Activated B cell treated with CpG ODN at 0.5 μM for 24 hours (primary cell): ENCODE results near the gene CD247. TPM values are rescaled to one million over a fixed set of nuclear protein-coding genes. Genes with fewer than 3 reads are reported as not detected.

Experiments used
- ATAC-seq: fragments of 200-7000 bp; cut with Tn5 transposase; one replicate; pipeline ENCODE4 v1.10.0; 2021; ENCODE audit warnings: low read depth, mild to moderate bottlenecking, moderate library complexity
- CTCF ChIA-PET: fragments of 350-600 bp; sonication (Branson Sonifier 250); formaldehyde crosslinking; loops from one replicate; lab custom pipeline; 2021; ENCODE audit warnings: antibody characterized with exemption; lab: Charles Lee
- POLR2A ChIA-PET: fragments of 350-600 bp; sonication (Branson Sonifier 250); formaldehyde crosslinking; loops from one replicate; lab custom pipeline; 2021; ENCODE audit warnings: antibody characterized with exemption; lab: Charles Lee
- DNase-seq: peaks from one replicate; pipeline ENCODE4 v3.0.0; 2022
- H3K27ac Mint-ChIP-seq: one replicate; pipeline ENCODE4 v1.8.0; 2020; ENCODE audit warnings: mixed read lengths
- H3K27me3 Mint-ChIP-seq: one replicate; pipeline ENCODE4 v1.8.0; 2021; ENCODE audit warnings: mixed read lengths
- H3K36me3 Mint-ChIP-seq: one replicate; pipeline ENCODE4 v1.8.0; 2021; ENCODE audit warnings: low read depth, mixed read lengths
- H3K4me1 Mint-ChIP-seq: one replicate; pipeline ENCODE4 v1.8.0; 2021; ENCODE audit warnings: mixed read lengths
- H3K4me3 Mint-ChIP-seq: one replicate; pipeline ENCODE4 v1.8.0; 2020; ENCODE audit warnings: mild to moderate bottlenecking, mixed read lengths
- H3K9me3 Mint-ChIP-seq: one replicate; pipeline ENCODE4 v1.8.0; 2020; ENCODE audit warnings: mixed read lengths
- CTCF ChIP-seq: fragments of 200-600 bp; IDR thresholded peaks from one replicate; pipeline ENCODE4 v1.8.0; 2022; ENCODE audit warnings: antibody characterized with exemption, mild to moderate bottlenecking
- intact Hi-C: fragments of 100-400 bp; cut with micrococcal nuclease; formaldehyde crosslinking; loops from one replicate; pipeline ENCODE4 v1.15.1; 2024
- total RNA-seq: library from RNA; stranded (reverse); gene quantifications from 2 replicates; pipeline ENCODE4 v1.2.3, GENCODE V29; 2022

CD247 gene
- total RNA-seq, 1 donor from 2014 or later = 1.0 TPM

DNA sequence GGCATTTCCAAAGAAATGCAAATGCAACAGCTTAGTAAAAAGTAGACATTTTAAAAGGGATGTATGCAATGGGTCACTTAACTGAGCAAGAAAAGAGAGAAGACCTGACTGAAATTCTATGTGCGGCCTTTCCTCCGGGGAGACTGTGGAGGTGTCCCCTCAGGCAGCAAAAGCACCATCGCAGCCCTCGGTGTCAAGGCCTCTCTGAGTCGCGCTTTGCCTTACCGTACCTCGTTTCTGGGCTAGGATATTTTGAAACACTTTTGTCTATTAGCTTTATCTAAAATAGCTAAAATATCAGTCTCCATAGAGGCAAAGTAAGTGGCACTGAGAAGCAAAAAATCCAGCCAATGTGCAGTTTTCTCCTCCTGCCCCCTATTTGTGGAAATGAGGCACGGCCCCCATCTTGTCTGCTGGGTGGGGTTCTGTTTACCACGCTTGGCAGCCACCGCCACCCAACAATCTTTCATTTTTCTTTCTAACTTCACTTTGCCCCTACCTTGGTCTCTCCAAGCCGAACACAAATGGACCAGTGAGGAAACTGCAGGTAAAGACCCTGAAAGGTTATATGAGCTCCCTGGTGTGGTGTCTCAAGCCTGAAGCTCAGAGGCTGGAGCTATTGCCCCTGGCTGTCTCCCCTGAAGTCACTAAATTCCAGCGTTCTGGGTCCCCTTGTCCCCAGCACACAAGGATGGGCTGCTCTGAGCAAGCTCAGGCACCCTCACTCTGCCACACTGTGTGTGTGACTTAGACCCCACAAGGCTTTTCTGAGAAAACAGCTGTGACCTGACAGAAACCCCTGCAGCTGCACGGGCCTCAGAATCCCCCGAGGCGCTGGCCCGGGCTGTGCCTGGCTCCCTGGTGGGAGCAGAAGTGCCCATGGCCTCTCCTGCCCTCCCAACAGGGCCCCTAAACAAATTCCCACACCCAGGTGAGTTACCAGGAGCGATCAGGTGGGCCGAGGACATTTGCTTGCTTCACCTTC is 1.6 kb downstream of the CD247 start:
- no peaks in the 10 kb centered on the region for H3K4me1 Mint-ChIP-seq
- H3K27ac Mint-ChIP-seq = no peak overlapping the region
- no peak for ATAC-seq
- no peaks in the 10 kb centered on the region for H3K36me3 Mint-ChIP-seq
- no peak overlapping the region for H3K4me3 Mint-ChIP-seq
- no peak for DNase-seq
- CTCF ChIA-PET = interaction anchor here (1.2 kb wide), 1 partner anchor 17 kb away, joined by 4 read pairs; no protein-coding TSS in a partner anchor
- POLR2A ChIA-PET = no interaction called here
- peaks cover 23% of the 10 kb centered on the region for H3K27me3 Mint-ChIP-seq
- TF ChIP-seq CTCF = no peak
- no peaks in the 10 kb centered on the region for H3K9me3 Mint-ChIP-seq
- intact Hi-C loops = no loop called here

GRCh38 chr1:167515893-167516321 is 2.4 kb downstream of the CD247 start:
- intact Hi-C loops = no loop called here
- H3K9me3 Mint-ChIP-seq = no peaks in the 10 kb centered on the region
- H3K27me3 Mint-ChIP-seq = peaks cover 24% of the 10 kb centered on the region
- DNase-seq (no peak), ATAC-seq (no peak)
- TF ChIP-seq CTCF = no peak
- ChIA-PET CTCF (interaction anchor here (1.3 kb wide), 1 partner anchor 20 kb away, joined by 3 read pairs; no protein-coding TSS in a partner anchor), POLR2A (no interaction called here)
- H3K36me3 Mint-ChIP-seq = no peaks in the 10 kb centered on the region
- H3K4me3 Mint-ChIP-seq = no peak overlapping the region
- H3K27ac Mint-ChIP-seq = no peak overlapping the region
- no peaks in the 10 kb centered on the region for H3K4me1 Mint-ChIP-seq

DNA sequence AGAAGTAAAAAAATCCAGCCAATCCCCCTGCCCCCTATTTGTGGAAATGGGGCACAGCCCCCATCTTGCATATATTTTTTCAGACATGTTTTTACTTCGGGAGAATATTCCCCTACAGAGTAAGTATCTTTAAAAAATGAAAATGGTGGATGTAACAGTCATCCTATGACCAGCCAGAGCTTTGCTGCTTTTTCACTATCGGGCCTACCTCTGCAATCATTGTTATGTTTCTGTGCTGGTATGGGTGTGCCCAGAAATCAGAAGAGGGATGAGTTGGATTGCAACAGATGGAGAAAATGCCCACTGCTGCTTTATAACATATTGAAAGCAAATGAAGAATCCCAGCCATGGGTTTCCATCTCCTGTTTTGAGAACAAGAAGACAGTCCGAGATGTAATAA is 2.9 kb downstream of the CD247 start:
- H3K4me1 Mint-ChIP-seq = no peaks in the 10 kb centered on the region
- no peak overlapping the region for H3K4me3 Mint-ChIP-seq
- no peaks in the 10 kb centered on the region for H3K36me3 Mint-ChIP-seq
- no peak for TF ChIP-seq CTCF
- DNase-seq (no peak), ATAC-seq (no peak)
- no peak overlapping the region for H3K27ac Mint-ChIP-seq
- ChIA-PET CTCF (interaction anchor here (1.0 to 1.3 kb wide), 2 partner anchors 19 to 25 kb away, joined by 3 read pairs; no protein-coding TSS in a partner anchor), POLR2A (no interaction called here)
- H3K9me3 Mint-ChIP-seq = no peaks in the 10 kb centered on the region
- H3K27me3 Mint-ChIP-seq = peaks cover 27% of the 10 kb centered on the region
- intact Hi-C loops = no loop called here

GRCh38 chr1:167514288-167514687 is 4.0 kb downstream of the CD247 start:
- no peak for TF ChIP-seq CTCF
- DNase-seq (no peak), ATAC-seq (no peak)
- ChIA-PET CTCF (interaction anchor here (1.0 kb wide), 1 partner anchor 26 kb away, joined by 3 read pairs; no protein-coding TSS in a partner anchor), POLR2A (interaction anchor here (0.7 kb wide), 1 partner anchor 41 kb away, joined by 4 read pairs; no protein-coding TSS in a partner anchor)
- no peak overlapping the region for H3K27ac Mint-ChIP-seq
- H3K9me3 Mint-ChIP-seq = no peaks in the 10 kb centered on the region
- peaks cover 28% of the 10 kb centered on the region for H3K27me3 Mint-ChIP-seq
- no peaks in the 10 kb centered on the region for H3K36me3 Mint-ChIP-seq
- intact Hi-C loops = no loop called here
- no peak overlapping the region for H3K4me3 Mint-ChIP-seq
- H3K4me1 Mint-ChIP-seq = no peaks in the 10 kb centered on the region

- no peak for TF ChIP-seq CTCF
- intact Hi-C loops = loop anchor here (1.0 kb wide), 1 partner anchor 28 kb away; no protein-coding TSS in a partner anchor
- ChIA-PET CTCF (no interaction called here), POLR2A (no interaction called here)
- no peaks in the 10 kb centered on the region for H3K9me3 Mint-ChIP-seq
- ATAC-seq = no peak
- no peak for DNase-seq
- peaks cover 28% of the 10 kb centered on the region for H3K27me3 Mint-ChIP-seq
- no peak overlapping the region for H3K27ac Mint-ChIP-seq
- no peak overlapping the region for H3K4me3 Mint-ChIP-seq
- no peaks in the 10 kb centered on the region for H3K4me1 Mint-ChIP-seq
- no peaks in the 10 kb centered on the region for H3K36me3 Mint-ChIP-seq
These were observed 6.2 kb downstream of the CD247 start for GRCh38 chr1:167512046-167512654.
